GM12874 (cell line): ENCODE results near the gene RAB40B.

ENCODE experiments used
- TF ChIP-seq, protein P1 (sequence below): IDR thresholded peaks from 2 replicates; pipeline ENCODE4 v1.5.1; 2011; ENCODE audit warnings: low read depth, mild to moderate bottlenecking, control low read depth, low read length, moderate library complexity; ENCODE audit not compliant: insufficient read depth

RAB40B gene

GRCh38 chr17:82613283-82614094, 85.0 kb downstream of the RAB40B start:
- TF ChIP-seq, protein P1, sequence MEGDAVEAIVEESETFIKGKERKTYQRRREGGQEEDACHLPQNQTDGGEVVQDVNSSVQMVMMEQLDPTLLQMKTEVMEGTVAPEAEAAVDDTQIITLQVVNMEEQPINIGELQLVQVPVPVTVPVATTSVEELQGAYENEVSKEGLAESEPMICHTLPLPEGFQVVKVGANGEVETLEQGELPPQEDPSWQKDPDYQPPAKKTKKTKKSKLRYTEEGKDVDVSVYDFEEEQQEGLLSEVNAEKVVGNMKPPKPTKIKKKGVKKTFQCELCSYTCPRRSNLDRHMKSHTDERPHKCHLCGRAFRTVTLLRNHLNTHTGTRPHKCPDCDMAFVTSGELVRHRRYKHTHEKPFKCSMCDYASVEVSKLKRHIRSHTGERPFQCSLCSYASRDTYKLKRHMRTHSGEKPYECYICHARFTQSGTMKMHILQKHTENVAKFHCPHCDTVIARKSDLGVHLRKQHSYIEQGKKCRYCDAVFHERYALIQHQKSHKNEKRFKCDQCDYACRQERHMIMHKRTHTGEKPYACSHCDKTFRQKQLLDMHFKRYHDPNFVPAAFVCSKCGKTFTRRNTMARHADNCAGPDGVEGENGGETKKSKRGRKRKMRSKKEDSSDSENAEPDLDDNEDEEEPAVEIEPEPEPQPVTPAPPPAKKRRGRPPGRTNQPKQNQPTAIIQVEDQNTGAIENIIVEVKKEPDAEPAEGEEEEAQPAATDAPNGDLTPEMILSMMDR: no peak

DNA sequence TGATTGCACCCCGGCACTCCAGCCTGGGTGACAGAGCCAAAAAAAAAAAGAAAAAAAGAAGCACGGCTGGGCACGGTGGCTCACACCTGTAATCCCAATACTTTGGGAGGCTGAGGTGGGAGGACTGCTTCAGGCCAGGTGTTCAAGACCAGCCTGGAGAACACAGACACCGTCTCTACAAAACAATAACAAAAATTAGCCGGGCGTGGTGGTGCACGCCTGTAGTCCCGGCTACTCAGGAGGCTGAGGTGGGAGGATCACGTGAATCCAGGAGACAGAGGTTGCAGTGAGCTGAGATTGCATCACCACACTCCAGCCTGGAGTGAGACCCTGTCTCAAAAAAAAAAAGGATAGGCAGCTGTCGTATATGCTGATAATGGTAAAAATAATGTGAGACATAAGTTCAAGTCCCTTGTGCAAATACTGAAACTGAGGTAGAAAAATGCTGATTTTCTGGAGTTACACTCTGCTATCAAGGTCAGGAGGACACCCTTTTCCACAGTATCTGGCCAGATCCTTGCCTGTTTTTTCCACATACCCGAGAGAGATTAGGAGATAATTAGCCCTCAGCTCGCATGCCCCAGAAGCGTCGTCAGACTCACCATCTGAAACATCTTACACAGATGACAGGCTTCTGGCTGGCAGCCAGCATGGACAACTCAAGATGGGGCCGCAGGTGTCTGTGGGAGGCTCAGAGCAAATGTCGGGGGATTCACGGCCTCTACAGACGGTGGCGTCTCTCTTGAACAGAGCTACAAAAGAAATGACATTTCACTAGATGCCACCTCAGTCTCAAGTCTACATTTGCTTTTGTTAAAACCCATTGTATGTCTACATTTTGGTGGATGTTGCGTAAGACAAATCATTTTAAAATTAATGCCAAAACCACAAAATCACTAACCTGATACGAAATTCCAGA, 87.1 kb downstream of the RAB40B start:
- TF ChIP-seq, protein P1: no peak

GRCh38 chr17:82609655-82610054, 88.8 kb downstream of the RAB40B start:
- TF ChIP-seq, protein P1: no peak

GRCh38 chr17:82608816-82609215, 89.7 kb downstream of the RAB40B start:
- TF ChIP-seq, protein P1: no peak

DNA sequence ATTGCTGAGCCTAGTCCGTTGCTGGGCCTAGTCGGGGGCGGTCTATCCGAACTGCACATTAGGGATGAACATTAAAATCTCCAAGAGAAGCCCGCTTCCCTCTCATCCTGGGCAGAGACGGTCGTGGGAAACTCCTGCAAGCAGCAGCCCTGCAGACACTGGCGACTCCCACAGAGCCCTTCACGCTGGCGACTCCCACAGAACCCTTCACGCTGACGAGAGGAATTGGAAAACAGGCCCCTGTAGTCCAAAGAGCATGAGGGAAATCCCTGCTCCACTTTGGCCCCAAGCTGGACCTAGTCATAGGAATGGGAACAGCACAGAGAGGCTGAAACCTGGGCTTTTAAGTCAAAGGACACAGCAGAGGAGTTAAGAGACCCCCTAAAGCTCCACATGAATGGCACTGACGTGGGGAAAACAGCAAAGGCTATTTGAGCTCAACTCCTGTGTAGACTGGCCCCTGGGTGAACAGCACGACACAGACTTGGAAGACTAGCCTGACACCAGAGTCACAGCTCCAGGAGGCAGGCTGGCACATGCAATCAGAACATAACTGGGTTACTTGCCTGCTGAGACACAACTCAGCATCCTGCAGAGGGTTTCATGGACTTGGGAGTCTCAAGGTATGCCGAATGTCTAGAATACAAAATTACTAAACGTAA, 92.4 kb downstream of the RAB40B start:
- TF ChIP-seq, protein P1: no peak
